GM12874 (cell line): ENCODE results near the gene PLA2G4A.

Experiments used
- CTCF ChIP-seq: IDR thresholded peaks from 2 replicates; pipeline ENCODE4 v1.5.1; 2011; ENCODE audit warnings: low read depth, mild to moderate bottlenecking, control low read depth, low read length, moderate library complexity; ENCODE audit not compliant: insufficient read depth

The PLA2G4A gene

GRCh38 chr1:186923486-186923885 is 94.7 kb downstream of the PLA2G4A start:
- TF ChIP-seq CTCF, result no peak

GRCh38 chr1:186925881-186926669 is 97.3 kb downstream of the PLA2G4A start:
- TF ChIP-seq CTCF, result no peak

- no peak for TF ChIP-seq CTCF
Observed at GRCh38 chr1:186927884-186928283, 99.1 kb downstream of the PLA2G4A start.

- TF ChIP-seq CTCF, result no peak
Observed at GRCh38 chr1:186930238-186930637, 101.5 kb downstream of the PLA2G4A start.

GRCh38 chr1:186937016-186937670 is 108.4 kb downstream of the PLA2G4A start:
- TF ChIP-seq CTCF, result no peak

GRCh38 chr1:186943891-186944686 is 115.3 kb downstream of the PLA2G4A start:
- no peak for TF ChIP-seq CTCF

GRCh38 chr1:186945146-186945545 is 116.4 kb downstream of the PLA2G4A start:
- no peak for TF ChIP-seq CTCF
